ENCODE measurements around the gene COL27A1.

Gene COL27A1

GRCh38 chr9:114281473-114282103 is 126.3 kb downstream of the COL27A1 start:
- no peak for TF ChIP-seq TAF1 (IDR thresholded peaks at IDR 0.05; ENCODE audit: borderline replicate concordance, insufficient read depth, low read length)
- no peak for TF ChIP-seq REST (IDR thresholded peaks at IDR 0.05; ENCODE audit: insufficient read depth in 1 of 2, low read depth in 2 of 2, low read length in 2 of 2)
- TF ChIP-seq FOXP2 (optimal IDR thresholded peaks at IDR 0.05; ENCODE audit: borderline replicate concordance, extremely low read depth, extremely low read length, insufficient read depth), result no peak
- TF ChIP-seq SIN3A (IDR thresholded peaks at IDR 0.05; ENCODE audit: borderline replicate concordance, insufficient read depth, low read length), result no peak
- no peak for TF ChIP-seq POLR2AphosphoS5 (IDR thresholded peaks at IDR 0.05; ENCODE audit: low read depth, low read length)

GRCh38 chr9:114282104-114282485 is 126.8 kb downstream of the COL27A1 start:
- TF ChIP-seq FOXP2 (optimal IDR thresholded peaks at IDR 0.05; ENCODE audit: borderline replicate concordance, extremely low read depth, extremely low read length, insufficient read depth) (no peak), POLR2AphosphoS5 (IDR thresholded peaks at IDR 0.05; ENCODE audit: low read depth, low read length) (no peak), SIN3A (IDR thresholded peaks at IDR 0.05; ENCODE audit: borderline replicate concordance, insufficient read depth, low read length) (no peak), TAF1 (IDR thresholded peaks at IDR 0.05; ENCODE audit: borderline replicate concordance, insufficient read depth, low read length) (no peak), REST (IDR thresholded peaks at IDR 0.05; ENCODE audit: insufficient read depth in 1 of 2, low read depth in 2 of 2, low read length in 2 of 2) (no peak)

GRCh38 chr9:114282507-114282906 is 127.2 kb downstream of the COL27A1 start:
- TF ChIP-seq POLR2AphosphoS5 (IDR thresholded peaks at IDR 0.05; ENCODE audit: low read depth, low read length) (no peak), TAF1 (IDR thresholded peaks at IDR 0.05; ENCODE audit: borderline replicate concordance, insufficient read depth, low read length) (no peak)

GRCh38 chr9:114282926-114283325 is 127.6 kb downstream of the COL27A1 start:
- TF ChIP-seq TAF1 (IDR thresholded peaks at IDR 0.05; ENCODE audit: borderline replicate concordance, insufficient read depth, low read length) (no peak), REST (IDR thresholded peaks at IDR 0.05; ENCODE audit: insufficient read depth in 1 of 2, low read depth in 2 of 2, low read length in 2 of 2) (no peak), SIN3A (IDR thresholded peaks at IDR 0.05; ENCODE audit: borderline replicate concordance, insufficient read depth, low read length) (no peak), FOXP2 (optimal IDR thresholded peaks at IDR 0.05; ENCODE audit: borderline replicate concordance, extremely low read depth, extremely low read length, insufficient read depth) (no peak), POLR2AphosphoS5 (IDR thresholded peaks at IDR 0.05; ENCODE audit: low read depth, low read length) (no peak)

GRCh38 chr9:114283551-114284111 is 128.3 kb downstream of the COL27A1 start:
- no peak for TF ChIP-seq REST (IDR thresholded peaks at IDR 0.05; ENCODE audit: insufficient read depth in 1 of 2, low read depth in 2 of 2, low read length in 2 of 2)
- TF ChIP-seq POLR2AphosphoS5 (IDR thresholded peaks at IDR 0.05; ENCODE audit: low read depth, low read length), result no peak
- TF ChIP-seq FOXP2 (optimal IDR thresholded peaks at IDR 0.05; ENCODE audit: borderline replicate concordance, extremely low read depth, extremely low read length, insufficient read depth), result no peak
- no peak for TF ChIP-seq TAF1 (IDR thresholded peaks at IDR 0.05; ENCODE audit: borderline replicate concordance, insufficient read depth, low read length)
- TF ChIP-seq SIN3A (IDR thresholded peaks at IDR 0.05; ENCODE audit: borderline replicate concordance, insufficient read depth, low read length), result no peak
